Right lobe of liver (tissue), 6 donors: Measurements from ENCODE around the gene PFKL. TPM values are rescaled to one million over a fixed set of nuclear protein-coding genes. Genes with fewer than 3 reads are reported as not detected.

Experiments
- ATAC-seq, 4 donors: fragments of 200-7000 bp; cut with Tn5 transposase; one replicate each; pipeline ENCODE4 v1.9.1; 2020; ENCODE audit warnings: mild to moderate bottlenecking in 4 of 4, moderate library complexity in 4 of 4
- DNase-seq, 3 donors: peaks; one replicate each; pipeline ENCODE4 v3.0.0-alpha.2; 2020
- H3K27ac ChIP-seq, 3 donors: fragments of 200-600 bp; one replicate each; pipeline ENCODE4 v1.8.0; 2022
- H3K27me3 ChIP-seq, 2 donors: fragments of 200-600 bp; one replicate each; pipeline ENCODE4 v1.8.0; 2022
- H3K36me3 ChIP-seq, 4 donors: fragments of 200-600 bp; sonication (generic) in 1 of 4; one replicate each; pipeline versions ENCODE4 v1.5.1 to v1.8.0; 2017 to 2022; ENCODE audit warnings: control low read depth in 1 of 4
- H3K4me1 ChIP-seq, 4 donors: fragments of 200-600 bp; sonication (generic) in 1 of 4; one replicate each; pipeline versions ENCODE4 v1.5.1 to v1.8.0; 2017 to 2022; ENCODE audit warnings: control low read depth in 1 of 4
- H3K4me3 ChIP-seq, 3 donors: fragments of 200-600 bp; one replicate each; pipeline ENCODE4 v1.8.0; 2022
- H3K9me3 ChIP-seq, 4 donors: fragments of 200-600 bp; sonication (generic) in 1 of 4; one replicate each; pipeline versions ENCODE4 v1.5.1 to v1.8.0; 2017 to 2022; ENCODE audit warnings: control low read depth in 1 of 4
- CTCF ChIP-seq, 4 donors: fragments of 200-600 bp in 3 of 4; fragments of 450-650 bp in 1 of 4; IDR thresholded peaks; one replicate each; pipeline versions ENCODE4 v1.5.1 to v1.8.0; 2016 to 2022; ENCODE audit warnings: antibody characterized with exemption in 4 of 4, mild to moderate bottlenecking in 2 of 4
- POLR2A ChIP-seq: fragments of 450-650 bp; IDR thresholded peaks from one replicate; pipeline ENCODE4 v1.6.1; 2017; ENCODE audit warnings: antibody characterized with exemption, mild to moderate bottlenecking
- WGBS: methylation state at CpG from one replicate; pipeline ENCODE4 v1.1.6; 2018; ENCODE audit warnings: low coverage, low lambda C conversion rate; ENCODE audit not compliant: insufficient coverage; ENCODE audit errors: missing lambda C conversion rate; 5-methylcytosine and 5-hydroxymethylcytosine counted together
- intact Hi-C, 2 donors: fragments of 100-400 bp; cut with DNase I; formaldehyde crosslinking; loops; one replicate each; pipeline versions ENCODE4 v1.11.2 to v1.14.1; 2022
- total RNA-seq, 6 experiments: library from RNA; depleted of rRNA in 2 of 6; stranded (reverse); fragments of >200 nt in 2 of 6; fragmentation: NEBNext Ultra II Directional in 3 of 6; extraction: Animal tissue kit (Norgen Biotek cat#: 25700) in 3 of 6; gene quantifications; one replicate each; pipeline versions ENCODE4 v1.1.0 to v1.2.4, GENCODE V29; 2016 to 2023
- donor health status: DM: no; HTN: yes; CAD: no.
- donor health status: DM: no; HTN: no; CAD: no.
- donor health status: DM: no; HTN: no; CAD: no.
- donor health status: DM: no; HTN: yes; CAD: no.
- donor health status: DM: no; HTN: yes; CAD: no.

The PFKL gene
- total RNA-seq, 6 experiments from 2014 or later, result 68.3 to 97.6 (median 73.7) TPM

DNA sequence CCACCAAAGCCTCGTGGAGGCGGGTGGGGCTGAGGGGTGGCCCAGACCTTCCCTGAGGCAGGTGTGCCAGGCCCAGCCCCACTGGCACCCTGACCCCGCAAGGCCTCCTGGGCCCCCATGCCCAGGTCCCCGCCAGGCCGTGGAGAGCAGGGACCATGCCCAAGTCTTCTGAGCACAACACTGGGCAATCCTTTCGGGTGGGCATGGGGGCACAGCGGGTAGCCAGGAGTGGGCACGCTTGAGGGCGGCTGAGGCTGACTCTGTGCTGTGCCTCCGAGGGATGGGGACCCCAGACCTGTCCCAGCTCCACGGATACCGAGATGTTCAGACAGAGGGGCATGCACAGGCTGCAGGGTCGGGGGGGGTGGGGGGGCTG, 26.4 kb downstream of the PFKL start:
- no peak for ATAC-seq
- no peak overlapping the region for H3K4me3 ChIP-seq
- 100% methylated on average over 1 of the region's 13 CpGs for WGBS
- TF ChIP-seq POLR2A (no peak), CTCF (IDR thresholded peaks at IDR 0.05) (no peak)
- H3K27me3 ChIP-seq, result no peaks in the 10 kb centered on the region
- H3K9me3 ChIP-seq, result no peaks in the 10 kb centered on the region
- no peak for DNase-seq
- no peaks in the 10 kb centered on the region for H3K4me1 ChIP-seq
- intact Hi-C loops, result no loop called here
- no peak overlapping the region for H3K27ac ChIP-seq
- peaks cover 0 to 27% (median 0%) of the 10 kb centered on the region in 4 donors for H3K36me3 ChIP-seq

DNA sequence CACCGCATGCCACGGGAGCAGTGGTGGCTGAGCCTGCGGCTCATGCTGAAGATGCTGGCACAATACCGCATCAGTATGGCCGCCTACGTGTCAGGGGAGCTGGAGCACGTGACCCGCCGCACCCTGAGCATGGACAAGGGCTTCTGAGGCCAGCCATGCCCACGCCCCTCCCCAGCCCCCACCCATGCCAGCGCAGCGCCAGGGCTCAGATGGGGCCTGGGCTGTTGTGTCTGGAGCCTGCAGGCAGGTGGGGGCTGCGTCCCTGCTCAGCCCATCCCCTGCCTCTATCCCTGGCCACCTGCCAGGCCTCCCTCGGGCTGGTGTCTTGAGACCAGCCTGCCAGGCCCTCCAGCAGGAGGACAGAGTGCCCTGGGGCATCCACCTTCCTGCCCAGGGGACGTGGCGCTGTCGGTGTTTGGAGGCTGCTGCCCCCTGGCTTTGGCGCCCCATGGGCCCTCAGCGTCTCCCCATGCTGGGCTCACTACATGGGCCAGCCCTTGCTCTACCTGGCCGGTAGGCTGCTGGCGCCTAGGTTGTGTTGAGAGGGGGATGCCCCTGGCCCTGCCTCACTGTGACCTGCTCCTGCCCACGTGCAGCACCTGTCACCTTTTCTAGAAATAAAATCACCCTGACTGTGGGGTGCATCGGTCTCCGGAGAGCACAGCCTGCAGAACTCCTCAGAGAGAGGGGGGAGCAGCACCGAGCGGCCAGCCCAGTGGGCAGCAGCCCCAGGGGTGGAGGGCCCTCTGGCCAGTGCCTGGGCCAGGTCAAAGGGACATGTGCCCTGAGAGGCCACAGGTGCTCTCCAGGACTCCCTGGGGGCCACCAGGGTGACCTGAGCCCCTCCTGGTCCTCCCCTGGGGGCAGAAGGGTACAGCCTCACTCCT, 27.1 kb downstream of the PFKL start:
- no CpG with 5 or more reads among the region's 26 CpGs for WGBS
- H3K9me3 ChIP-seq, result no peaks in the 10 kb centered on the region
- no peaks in the 10 kb centered on the region for H3K4me1 ChIP-seq
- ATAC-seq (no peak), DNase-seq (no peak)
- H3K27ac ChIP-seq, result no peak overlapping the region
- no peaks in the 10 kb centered on the region for H3K27me3 ChIP-seq
- intact Hi-C loops, result no loop called here
- peaks cover 0 to 25% (median 0%) of the 10 kb centered on the region in 4 donors for H3K36me3 ChIP-seq
- no peak for TF ChIP-seq CTCF (IDR thresholded peaks at IDR 0.05)
- no peak for TF ChIP-seq POLR2A
- no peak overlapping the region for H3K4me3 ChIP-seq

DNA sequence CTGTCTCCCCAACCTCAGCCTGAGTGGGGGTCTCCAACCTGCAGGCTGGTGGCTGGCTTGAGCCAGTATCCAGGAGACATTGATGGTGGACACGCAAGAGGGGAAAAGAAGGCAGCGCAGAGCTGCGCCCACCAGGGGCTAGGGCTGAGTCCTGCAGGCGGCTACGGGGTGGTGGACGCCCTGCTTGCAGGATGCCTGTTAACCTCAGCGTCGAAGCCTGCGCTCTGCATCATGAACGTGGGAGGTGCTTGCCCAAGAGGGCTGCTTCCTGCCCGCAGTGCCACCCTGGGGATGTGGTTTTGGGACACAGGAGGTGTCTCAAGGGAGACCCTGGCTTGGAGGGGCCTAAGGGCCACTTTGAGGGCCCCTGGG, 27.7 kb downstream of the PFKL start:
- ATAC-seq (no peak), DNase-seq (no peak)
- Histone ChIP-seq H3K9me3 (no peaks in the 10 kb centered on the region), H3K27ac (no peak overlapping the region), H3K4me1 (no peaks in the 10 kb centered on the region), H3K27me3 (no peaks in the 10 kb centered on the region), H3K4me3 (no peak overlapping the region), H3K36me3 (peaks cover 0 to 19% (median 0%) of the 10 kb centered on the region in 4 donors)
- intact Hi-C loops, result no loop called here
- TF ChIP-seq POLR2A (no peak), CTCF (IDR thresholded peaks at IDR 0.05) (no peak)
- no CpG with 5 or more reads among the region's 11 CpGs for WGBS

DNA sequence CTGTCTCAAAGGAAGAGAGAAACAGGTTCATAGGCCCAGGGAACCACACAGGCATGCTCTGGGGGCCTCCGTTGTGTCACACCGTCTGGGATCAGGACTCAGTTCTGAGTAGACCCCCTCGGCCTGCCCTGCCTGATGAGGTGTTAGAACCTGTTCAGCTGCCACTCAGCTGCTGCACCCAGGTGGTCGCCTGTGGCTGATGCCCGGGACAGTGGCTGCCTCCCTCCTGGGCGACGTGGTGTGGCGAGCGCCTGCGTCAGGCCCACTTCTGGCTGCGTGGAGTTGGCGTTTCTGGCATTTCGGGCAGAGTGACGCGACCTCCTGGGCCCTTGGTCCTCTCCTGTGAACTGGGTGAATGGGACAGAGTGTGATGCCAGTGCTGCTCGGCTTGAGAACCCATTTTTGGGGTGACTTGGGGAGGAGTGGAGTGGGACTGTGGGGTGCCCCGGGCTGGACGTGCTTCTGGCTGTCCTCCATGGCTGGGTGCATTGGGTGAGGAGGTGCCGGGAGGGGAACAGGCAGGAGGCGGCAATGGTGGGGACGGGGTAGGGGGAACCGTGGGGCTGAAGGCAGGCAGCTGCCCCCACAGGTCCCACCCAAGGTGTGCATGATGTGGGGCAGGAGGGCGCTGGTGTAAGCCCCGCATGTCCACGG, 28.5 kb downstream of the PFKL start:
- WGBS, result no CpG with 5 or more reads among the region's 25 CpGs
- DNase-seq (no peak), ATAC-seq (peak in 1 of 4 donors; percentile 2)
- Histone ChIP-seq H3K4me1 (no peaks in the 10 kb centered on the region), H3K4me3 (no peak overlapping the region), H3K36me3 (peaks cover 0 to 15% (median 0%) of the 10 kb centered on the region in 4 donors), H3K27ac (no peak overlapping the region), H3K9me3 (no peaks in the 10 kb centered on the region), H3K27me3 (no peaks in the 10 kb centered on the region)
- intact Hi-C loops, result no loop called here
- TF ChIP-seq CTCF (IDR thresholded peaks at IDR 0.05) (no peak), POLR2A (no peak)
